Measurements from ENCODE around the gene RAX2.

GRCh38 chr19:3730457-3730958, 41.5 kb downstream of the RAX2 start:
- TF ChIP-seq SP1 (IDR thresholded peaks at IDR 0.05; ENCODE audit: low read depth, low read length) (no peak), CTCF (IDR thresholded peaks at IDR 0.05; ENCODE audit: control extremely low read depth in 1 of 3, insufficient read depth in 1 of 3, low read depth in 1 of 3, low read length in 3 of 3) (no peak)
